Sciatic nerve (tissue), 2 donors: Measurements from ENCODE around the gene ALLC. TPM values are rescaled to one million over a fixed set of nuclear protein-coding genes. Genes with fewer than 3 reads are reported as not detected.
A peak's percentile ranks its signal among the peaks of the same experiment; 100 is the strongest.

Experiments used
- ATAC-seq: fragments of 200-7000 bp; cut with Tn5 transposase; one replicate; pipeline ENCODE4 v1.9.1; 2020; ENCODE audit warnings: mild to moderate bottlenecking, moderate library complexity
- DNase-seq: peaks from one replicate; pipeline ENCODE4 v3.0.0-alpha.2; 2020; ENCODE audit warnings: low spot score
- intact Hi-C: fragments of 100-400 bp; cut with DNase I; formaldehyde crosslinking; loops from one replicate; pipeline ENCODE4 v1.14.2; 2022
- total RNA-seq: library from RNA; stranded (reverse); fragmentation: NEBNext Ultra II Directional; extraction: Animal tissue kit (Norgen Biotek cat#: 25700); gene quantifications from one replicate; pipeline ENCODE4 v1.2.1, GENCODE V29; 2021
- donor health status: DM: no; HTN: no; CAD: no.
- donor health status: DM: no; HTN: no; CAD: no.

The ALLC gene
- total RNA-seq, 1 donor from 2014 or later = 7.6 TPM

DNA sequence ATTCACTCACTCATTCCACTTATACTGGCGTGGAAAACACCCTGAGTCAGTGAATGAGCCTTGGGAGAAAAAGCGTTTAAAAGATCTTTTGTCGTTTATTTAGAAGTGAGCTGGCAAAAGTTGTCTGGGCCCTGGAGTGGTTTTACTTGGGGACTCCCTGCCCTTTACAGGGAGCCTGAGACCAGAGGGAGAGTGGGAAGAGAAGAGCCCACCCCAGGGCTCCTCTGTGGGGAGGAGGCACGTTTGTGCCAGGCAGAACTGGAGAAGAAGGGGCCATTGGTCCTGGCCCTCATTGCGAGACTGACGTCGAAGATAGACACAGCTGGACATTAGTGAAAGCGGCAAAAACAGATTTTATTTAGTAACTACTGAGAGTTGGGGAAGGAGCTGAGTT lies 71.1 kb downstream of the ALLC start:
- intact Hi-C loops = loop anchor here (10.0 kb wide), 1 partner anchor 56 kb away; no protein-coding TSS in a partner anchor
- no peak for ATAC-seq
- no peak for DNase-seq

- intact Hi-C loops = loop anchor here (10.0 kb wide), 1 partner anchor 55 kb away; no protein-coding TSS in a partner anchor
- ATAC-seq = no peak
- DNase-seq = no peak
Observed at GRCh38 chr2:3729786-3730185, 71.8 kb downstream of the ALLC start.

DNA sequence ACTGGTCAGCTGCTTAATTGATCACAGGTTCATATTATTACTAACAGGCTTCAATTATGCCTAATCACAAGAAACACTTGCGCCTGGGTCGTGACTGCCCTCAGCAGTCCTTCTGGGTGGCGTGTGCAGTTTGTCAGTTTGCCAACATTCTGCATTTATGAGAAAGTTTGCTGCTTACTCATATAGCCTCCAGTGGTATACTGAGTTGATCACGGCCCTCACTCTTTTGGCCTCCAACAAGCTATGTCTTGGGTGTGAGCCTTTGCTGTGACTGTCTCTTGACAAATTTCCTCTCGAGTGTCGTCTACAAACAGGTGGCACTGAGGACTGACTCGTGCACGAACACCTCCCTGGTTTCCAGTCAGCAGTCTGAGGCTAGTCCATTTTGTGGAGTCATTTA lies 72.6 kb downstream of the ALLC start:
- no peak for DNase-seq
- intact Hi-C loops = no loop called here
- no peak for ATAC-seq

DNA sequence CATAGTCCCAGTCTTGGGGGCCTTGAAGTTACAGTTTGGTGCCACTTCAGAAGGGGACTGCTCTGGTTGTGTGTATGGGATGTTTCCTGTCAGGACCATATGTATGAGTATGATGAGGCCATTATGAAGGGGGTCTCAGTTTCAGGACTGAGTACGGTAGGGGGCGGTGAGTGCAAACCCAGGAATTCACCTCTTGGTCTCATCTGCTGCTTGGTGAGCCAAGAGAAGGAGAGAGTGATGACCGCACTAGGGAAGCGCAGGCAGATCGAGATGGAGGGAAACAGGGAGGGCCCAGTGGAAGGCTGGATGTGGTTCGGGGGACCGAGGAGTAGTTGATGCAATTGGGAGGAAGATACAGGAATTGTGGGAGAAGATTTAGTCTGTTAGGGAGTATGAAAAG lies 73.8 kb downstream of the ALLC start:
- DNase-seq (no peak), ATAC-seq (no peak)
- intact Hi-C loops = no loop called here

DNA sequence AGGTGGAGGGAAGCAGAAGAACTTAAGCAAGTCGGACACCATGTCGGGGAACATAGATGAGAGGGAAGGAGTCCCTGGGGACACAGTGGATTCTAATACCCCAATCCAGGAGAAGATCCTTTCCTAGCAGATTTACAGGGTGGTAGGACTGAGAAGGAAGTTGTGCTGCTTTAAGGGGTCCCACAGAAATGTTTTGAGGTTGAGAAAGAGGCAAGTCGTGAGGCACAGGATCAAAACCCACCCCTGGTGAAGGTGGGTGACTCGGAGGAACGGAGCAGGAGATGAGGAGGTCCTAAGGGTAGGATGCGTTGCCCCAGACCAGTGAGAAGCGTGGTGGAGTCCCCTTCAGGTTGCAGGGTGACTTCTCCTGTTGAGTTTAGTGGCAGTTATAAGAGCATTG lies 78.1 kb downstream of the ALLC start:
- ATAC-seq (no peak), DNase-seq (no peak)
- intact Hi-C loops = no loop called here

DNA sequence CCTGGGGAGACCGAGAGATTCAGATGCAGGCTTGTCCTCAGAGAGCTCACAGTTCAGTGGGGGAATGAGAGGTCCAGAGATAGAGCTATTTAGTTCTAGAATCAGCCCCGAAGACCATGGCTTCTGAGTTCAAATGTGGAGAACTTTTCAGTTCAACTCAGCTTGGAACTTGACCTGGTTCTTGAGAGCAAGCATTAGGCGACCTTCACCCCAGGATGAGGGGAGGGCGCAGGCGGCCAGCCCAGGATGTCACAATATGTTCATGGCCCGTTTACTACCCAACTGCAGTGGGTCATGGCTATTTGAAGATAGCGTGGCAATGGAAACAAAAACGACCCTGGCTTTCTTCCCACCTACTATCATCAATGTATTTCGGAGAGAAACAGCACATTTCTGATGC lies 79.1 kb downstream of the ALLC start:
- DNase-seq (no peak), ATAC-seq (no peak)
- intact Hi-C loops = no loop called here

- ATAC-seq (no peak), DNase-seq (no peak)
- intact Hi-C loops = no loop called here
Observed at GRCh38 chr2:3738454-3738853, 80.5 kb downstream of the ALLC start.

DNA sequence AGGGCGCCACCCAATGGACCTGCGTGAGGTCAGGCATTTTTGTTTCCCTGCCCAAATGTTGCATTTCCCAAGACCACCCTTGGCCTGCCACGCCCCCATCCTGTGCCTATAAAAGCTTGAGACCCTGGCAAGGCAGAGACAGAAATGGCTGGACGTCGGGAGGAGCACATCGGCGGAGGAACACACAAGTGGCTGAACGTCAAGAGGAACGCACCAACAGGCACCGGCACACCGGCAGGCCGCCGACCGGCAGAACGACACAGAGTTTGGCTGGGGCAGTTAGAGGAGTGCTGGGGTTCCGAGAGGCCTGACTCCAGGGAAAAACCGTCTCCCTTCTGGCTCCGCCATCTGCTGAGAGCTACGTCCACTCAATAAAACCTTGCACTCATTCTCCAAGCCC lies 81.3 kb downstream of the ALLC start:
- DNase-seq (no peak), ATAC-seq (no peak)
- intact Hi-C loops = no loop called here

DNA sequence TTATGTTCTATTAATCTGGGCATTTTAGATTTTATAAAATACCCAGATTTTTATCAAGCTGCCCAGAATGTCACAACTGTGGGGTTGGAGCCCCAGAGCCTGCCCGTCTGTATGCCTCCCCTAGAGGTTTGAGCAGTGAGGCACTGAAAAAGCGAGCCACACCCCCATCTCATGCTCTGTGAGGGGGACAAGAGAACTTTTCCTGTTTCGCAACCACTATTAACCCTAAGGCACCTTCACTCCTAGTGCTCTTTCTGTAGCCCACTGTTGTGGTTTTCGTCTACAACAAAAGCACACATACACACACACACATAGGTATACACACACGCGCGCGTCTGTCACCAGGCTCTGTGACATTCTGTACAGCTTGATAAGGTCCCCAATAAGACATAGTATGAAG lies 83.4 kb downstream of the ALLC start:
- intact Hi-C loops = no loop called here
- ATAC-seq = peak; percentile 90
- no peak for DNase-seq

GRCh38 chr2:3741867-3742602 lies 84.0 kb downstream of the ALLC start:
- intact Hi-C loops = no loop called here
- no peak for DNase-seq
- ATAC-seq = no peak

DNA sequence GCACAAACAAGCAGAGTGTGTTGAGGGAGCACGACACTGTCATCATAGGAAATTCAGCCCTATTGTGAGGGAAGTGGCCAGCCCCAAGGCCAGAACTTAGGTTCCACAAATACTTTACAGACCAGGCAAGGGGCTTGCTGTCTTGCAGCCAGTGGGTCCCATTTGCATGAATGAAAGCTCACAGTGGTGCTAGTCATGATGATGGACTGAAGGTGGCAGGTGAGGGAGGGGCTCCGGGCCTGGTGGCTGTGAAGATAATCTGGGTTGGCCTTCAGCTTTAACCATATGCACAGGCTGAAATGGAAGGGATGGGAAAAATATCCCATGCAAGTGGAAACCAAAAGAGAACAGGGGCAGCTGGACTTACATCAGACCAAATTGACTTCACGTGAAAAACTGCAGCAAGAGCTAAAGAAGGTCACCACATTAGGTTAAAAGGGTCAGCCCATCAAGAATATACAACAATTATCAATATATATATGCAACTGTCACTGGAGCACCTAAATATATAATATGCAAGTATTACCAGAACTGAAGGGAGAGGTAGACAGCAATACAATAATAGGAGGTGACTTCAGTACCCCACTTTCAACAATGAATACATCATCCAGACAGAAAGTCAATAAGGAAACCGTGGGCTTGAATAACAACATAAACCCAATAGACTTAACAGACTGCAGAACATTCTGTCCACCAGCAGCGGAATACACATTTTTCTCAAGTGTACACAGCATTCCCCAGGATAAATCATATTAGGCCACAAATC lies 84.9 kb downstream of the ALLC start:
- intact Hi-C loops = no loop called here
- DNase-seq (no peak), ATAC-seq (no peak)

DNA sequence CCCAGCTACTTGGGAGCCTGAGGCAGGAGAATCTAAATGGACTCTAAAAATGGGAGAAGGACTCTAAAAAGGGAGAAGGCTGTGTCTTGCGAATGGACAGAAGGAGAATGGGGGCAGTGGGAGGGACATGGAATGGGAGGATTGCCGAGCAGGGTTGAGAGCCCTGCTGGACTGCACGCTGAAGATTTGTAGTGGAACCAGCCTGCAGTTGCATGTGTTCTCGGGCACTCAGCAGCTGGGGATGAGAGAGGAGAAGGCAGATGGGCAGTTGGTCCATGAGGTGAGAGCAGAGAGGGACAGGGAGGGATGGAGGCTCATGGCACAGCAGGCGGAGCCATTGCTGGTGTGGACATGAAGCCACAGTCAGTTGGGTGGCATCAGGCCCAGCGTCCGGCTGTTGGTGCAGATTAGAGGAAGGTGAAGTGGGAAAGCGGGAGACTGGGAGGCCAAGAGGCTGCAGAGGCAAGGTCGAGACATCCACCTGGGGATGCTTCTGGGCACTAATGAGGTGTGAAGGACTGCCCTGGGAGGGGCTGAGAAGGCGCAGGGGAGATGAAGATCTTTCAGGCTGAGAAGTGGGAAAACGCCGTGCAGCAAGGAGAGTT lies 86.1 kb downstream of the ALLC start:
- intact Hi-C loops = no loop called here
- DNase-seq = no peak
- ATAC-seq = no peak

DNA sequence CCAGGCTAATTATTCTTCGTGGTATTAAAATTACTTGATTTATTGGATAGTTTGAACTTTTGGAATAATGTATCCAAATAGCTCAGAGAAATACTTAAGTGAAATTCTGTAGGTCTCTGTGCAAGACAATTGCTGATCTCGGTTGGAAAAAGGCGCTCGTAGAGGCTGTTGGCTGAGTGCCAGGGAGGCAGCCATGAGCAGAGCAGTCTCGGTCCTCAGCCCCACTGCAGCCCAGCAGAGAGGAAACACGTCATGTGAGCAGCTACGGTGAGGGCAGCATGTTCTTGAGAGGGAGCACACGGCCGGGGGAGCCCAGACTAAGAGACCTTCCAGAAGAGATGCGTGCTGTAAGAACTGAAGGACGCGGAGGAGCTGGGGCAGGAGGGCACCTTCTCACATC lies 87.9 kb downstream of the ALLC start:
- intact Hi-C loops = no loop called here
- ATAC-seq = no peak

GRCh38 chr2:3747032-3747654 lies 89.1 kb downstream of the ALLC start:
- no peak for ATAC-seq
- intact Hi-C loops = no loop called here
- no peak for DNase-seq

More for the DNA sequence above, 87.9 kb downstream of the ALLC start:
- no peak for DNase-seq

- DNase-seq (no peak), ATAC-seq (no peak)
- intact Hi-C loops = no loop called here
Observed at GRCh38 chr2:3747826-3748225, 89.8 kb downstream of the ALLC start.

DNA sequence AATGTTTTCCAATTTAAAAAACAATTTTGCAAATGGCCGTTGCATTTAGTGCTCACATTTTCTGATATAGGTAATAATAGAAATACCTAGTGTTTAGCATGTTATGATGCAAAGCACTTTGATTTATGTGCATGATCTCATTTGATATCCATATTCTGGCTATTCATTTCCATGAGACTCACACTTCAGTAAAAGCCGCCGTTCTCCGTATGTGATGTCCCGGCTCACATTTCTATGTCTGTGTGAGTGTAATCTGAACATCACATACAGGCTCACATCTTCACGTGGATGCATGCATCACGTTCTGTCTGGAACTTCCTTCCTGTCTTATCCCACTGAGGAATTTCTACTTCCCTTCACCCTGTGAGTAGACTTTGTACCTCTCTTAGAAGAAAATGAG lies 91.2 kb downstream of the ALLC start:
- DNase-seq (no peak), ATAC-seq (no peak)
- intact Hi-C loops = no loop called here

DNA sequence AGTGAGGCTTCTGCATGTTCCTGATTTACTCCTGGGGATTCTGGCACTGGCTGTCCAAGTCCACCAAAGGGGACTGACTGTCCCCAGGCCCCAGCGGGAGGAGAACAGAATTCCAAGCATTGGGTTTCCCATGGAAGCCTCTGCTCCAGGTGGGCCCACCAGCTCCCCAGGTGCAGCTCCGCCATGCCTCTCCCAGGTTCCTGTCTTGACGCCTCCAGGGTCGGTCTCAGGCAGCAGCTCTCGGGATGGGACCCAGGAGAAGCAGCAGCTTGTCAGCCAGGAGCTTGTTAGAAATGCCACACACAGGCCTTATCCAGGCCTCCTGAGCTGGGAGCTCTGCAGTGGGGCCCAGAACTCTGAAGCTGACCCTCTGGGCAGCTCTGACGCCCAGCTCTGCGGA lies 93.3 kb downstream of the ALLC start:
- ATAC-seq = no peak
- DNase-seq = no peak
- intact Hi-C loops = loop anchor here (5.0 kb wide), 1 partner anchor 1129 kb away; no protein-coding TSS in a partner anchor

- DNase-seq (no peak), ATAC-seq (peak; percentile 11)
- intact Hi-C loops = loop anchor here (5.0 kb wide), 1 partner anchor 1130 kb away; no protein-coding TSS in a partner anchor
Observed at GRCh38 chr2:3751806-3752205, 93.8 kb downstream of the ALLC start.
